GM18519 (cell line): ENCODE measurements around the gene SBF2.

ENCODE experiments used
- ATAC-seq: cut with Tn5 transposase; IDR thresholded peaks from one replicate; pipeline ENCODE4 v1.9.1; 2021; ENCODE audit warnings: mild to moderate bottlenecking, moderate library complexity; ENCODE audit not compliant: unreplicated experiment, low FRiP score

SBF2 gene

DNA sequence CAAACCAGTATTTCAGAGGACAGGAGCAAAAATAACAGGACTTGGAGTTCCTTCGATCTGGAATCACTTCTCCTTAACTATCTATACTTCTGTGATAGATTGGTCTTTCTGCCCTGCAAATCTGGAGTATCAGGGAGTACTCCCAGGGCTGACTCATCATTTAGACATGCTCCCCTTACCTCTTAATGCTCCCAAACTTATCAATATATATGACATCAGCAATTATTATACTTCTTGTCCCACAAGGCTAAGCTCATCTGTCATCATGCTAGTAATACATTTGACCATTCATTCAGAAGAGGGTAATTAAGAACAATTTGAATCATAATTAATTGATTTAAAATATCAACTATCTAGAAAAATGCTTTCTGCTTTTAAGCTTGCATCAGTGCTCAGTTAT is 466.3 kb downstream of the SBF2 start:
- no peak for ATAC-seq

DNA sequence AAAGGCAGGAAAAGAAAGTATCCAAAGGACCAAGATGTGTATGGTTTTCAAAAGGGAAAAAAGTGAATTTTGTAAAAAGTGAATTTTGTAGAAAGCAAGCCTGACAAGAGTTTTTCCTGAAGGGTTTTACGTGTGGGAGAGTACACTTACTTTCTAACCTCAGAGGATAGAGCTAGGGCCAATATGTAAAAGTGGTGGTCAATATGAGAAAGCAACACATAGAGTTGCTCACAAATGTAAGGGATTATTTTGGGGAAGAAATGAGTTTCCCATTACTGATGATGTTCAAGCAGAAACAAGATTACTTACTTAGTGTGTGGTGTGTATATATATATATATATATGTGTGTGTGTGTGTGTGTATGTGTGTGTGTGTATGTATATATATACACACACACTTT is 467.6 kb downstream of the SBF2 start:
- no peak for ATAC-seq

DNA sequence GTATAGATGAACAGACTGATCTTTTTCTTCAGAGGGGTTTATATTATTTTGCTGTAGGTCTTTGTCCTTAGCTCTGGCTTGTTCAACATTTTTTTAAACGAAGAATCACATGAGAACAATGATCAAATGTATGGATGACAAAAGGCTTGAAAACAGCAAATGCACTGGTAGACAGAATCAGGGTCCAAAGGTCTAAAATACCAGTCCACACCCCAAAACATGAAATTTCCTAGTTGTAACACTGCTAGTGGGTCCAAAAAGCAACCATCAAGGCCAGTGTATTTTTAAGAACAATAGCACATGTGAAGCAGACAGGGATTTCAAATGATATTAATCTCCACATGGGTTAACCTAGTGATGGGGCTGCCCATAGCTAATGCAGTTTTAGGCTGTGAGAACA is 468.1 kb downstream of the SBF2 start:
- no peak for ATAC-seq

DNA sequence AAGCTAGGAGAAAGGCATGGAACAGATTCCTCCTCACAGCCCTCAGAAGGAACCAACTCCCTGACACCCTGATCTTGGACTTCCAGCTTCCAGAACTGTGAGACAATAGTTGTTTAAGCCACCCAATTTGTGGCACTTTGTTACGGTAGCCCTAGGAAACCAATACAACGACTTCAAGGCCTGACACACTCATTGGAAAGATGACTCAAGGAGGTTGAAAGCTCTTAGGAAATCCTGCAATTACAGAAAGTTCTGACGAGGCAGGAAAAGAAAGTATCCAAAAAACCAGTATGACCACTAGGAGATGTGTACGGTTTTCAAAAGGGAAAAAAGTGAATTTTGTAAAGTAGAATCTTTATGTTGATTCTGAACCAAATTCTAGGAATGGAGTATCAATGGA is 468.7 kb downstream of the SBF2 start:
- no peak for ATAC-seq

DNA sequence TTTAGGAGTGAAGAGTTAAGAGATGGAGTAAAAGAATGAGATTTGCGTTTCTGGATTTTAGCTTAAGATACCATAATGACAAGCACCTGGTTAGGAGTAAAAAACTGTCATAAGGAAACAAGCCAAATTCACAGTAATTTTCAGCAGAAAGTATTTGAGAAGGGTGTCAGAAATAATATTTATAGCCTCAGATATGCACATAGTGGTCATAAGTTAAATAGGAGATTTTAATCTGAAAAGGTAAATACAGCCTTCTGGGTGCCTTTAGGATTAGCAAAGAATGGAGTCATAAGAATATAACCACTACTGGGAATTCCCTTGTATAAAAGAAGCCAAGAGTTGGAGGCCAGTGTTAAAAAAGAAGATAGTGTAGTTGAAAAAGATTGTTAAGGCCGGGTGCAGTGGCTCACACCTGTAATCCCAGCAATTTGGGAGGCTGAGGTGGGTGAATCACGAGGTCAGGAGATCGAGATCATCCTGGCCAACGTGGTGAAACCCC is 470.1 kb downstream of the SBF2 start:
- ATAC-seq = no peak

DNA sequence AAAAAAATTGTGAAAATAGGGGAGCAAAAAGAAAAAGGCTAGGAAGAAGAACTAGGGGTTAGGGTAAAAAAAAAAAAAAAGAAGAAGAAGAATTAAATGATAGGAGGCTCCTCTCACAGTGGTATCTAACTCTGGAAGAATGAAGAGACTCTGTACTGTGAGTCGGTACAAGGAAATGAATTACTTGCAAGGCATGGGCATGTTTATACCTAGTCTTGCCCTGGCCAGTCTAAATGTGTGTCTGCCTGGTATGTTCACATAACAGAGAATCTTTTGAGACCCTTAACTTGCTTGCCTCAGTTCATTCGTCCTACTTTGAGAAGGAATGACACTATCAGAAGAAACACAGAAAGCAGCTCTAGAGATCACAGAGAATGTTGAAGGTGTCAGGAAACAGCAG is 470.6 kb downstream of the SBF2 start:
- no peak for ATAC-seq

DNA sequence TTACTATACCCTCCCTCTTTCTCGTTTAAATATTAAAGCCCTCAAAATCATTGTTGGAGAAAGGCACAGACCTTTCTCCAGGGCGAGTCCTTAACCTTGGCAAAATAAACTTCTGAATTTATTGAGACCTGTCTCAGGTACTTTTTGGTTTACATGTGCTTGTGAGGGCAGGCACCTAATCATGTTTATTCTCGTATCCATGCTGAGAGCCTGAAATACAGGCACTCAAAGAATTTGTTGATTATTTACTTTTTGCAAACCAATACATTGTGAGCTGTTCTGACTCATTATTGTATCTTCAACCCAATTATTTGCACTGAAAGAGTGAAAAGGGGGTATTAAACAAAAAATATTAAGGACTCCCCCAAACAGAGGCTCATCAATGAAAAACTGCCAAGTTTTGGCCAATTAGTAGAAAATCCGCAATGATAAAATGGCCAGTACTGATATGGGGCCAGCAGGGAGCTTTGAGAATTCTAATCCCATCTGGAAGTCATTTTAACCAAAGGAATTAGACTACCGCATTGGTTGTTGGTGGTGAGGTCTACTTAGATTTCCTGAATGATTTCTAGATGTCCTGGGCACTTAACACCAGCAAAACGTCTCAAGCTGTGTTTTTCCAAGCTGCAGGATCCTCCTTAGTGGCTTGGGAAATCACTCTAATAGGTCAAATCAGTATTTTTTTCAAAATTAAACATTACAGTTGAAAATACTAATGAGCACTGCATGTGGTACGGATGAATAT is 472.8 kb downstream of the SBF2 start:
- no peak for ATAC-seq

DNA sequence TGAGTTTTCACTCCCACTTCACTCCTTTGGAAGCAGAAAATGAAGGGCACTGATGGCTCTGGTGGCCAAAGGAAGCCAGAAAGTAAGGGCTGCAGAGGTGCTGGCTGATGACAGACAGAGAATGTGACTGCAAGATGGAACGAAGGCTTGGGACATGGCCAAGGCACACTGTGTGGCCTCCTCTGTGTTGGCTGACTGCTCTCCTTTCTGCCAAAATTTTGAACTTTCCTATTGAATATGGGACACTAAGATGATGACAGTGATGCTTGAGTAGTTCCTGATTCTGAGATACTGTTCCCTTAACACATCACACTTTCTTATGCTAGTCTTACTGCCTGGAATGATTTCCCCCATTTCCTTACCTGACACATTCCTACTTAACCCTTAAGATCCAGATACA is 473.8 kb downstream of the SBF2 start:
- ATAC-seq = no peak

DNA sequence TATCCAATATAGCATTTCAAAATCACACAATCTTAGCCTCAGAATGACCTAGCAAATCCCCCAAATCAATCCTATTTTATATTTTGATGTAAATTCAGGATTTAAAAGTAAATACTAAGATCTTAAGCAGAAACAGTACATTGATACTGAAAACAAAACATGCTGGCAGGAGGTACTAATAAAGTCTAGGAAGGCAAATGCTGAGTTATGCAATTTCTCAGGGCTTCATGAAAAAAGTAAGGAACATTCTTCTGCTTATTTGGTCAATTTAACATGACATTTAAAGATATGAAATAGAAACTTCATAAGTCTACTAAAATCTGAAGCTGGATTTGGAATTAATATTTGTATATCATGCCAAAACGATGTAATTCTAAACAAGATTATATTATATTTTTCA is 476.8 kb downstream of the SBF2 start:
- ATAC-seq = no peak

DNA sequence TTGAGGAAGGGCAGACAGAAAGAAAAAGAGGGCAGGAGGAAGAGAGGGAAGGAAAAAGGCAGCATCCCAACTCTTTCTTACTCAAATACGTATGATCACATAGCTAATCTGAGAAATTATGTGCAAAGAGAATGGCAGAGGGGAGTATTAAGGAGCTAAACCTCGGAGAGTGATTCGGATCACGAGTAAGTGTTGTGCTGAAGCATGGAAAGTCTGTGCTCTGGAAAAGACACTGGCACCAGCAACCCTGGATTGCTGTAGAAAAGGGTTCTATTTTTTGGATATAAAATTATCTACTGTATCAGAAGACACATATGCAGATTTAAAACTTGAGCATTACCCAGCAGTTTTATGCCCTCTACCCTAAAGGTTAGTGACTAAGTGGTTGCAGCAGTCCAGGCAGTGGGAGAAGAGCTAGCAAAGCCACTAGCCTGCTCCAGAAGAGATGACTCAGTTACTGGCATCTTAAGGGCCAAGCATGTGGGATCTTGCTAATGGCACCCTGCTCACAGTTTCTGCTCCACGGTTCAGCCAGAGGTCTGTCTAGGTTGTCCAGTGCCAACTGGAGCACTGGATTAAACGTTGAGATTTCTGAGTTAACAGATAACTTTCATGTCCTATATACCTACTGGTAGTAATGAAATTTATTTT is 478.4 kb downstream of the SBF2 start:
- no peak for ATAC-seq

DNA sequence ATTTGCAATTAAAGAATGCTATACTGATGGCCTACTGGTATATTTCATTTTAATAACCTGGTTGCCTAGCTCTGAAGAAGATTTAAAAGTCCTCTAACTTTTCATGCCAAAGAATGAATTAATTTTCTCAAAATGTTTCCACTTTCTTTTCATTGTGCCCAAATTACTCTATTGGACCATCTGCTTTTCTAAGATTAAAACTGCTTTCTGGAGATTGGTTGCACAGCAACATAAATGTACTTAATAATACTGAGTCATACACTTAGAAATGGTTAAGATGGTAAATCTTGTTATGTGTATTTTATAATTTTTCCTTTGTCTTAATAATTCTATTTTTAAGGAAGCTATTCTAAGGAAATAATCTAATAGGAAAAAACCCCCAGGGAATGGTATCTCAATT is 479.9 kb downstream of the SBF2 start:
- no peak for ATAC-seq

DNA sequence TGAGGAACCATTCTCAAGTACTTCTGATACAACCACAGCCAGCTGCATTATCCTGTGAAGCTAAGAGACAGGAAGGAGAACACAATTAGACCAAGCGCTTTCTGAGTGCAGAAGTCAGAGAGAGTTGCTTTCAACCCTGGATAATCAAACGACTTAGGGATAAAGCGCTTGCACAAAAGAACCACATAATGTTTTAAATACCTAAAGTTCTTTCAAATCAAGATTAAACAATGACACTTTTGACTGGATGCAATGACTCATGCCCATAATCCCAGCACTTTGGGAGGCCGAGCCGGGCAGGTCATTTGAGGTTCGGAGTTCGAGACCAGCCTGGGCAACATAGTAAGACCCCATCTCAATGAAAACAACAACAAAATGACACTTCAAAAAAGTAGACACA is 485.1 kb downstream of the SBF2 start:
- ATAC-seq = no peak

DNA sequence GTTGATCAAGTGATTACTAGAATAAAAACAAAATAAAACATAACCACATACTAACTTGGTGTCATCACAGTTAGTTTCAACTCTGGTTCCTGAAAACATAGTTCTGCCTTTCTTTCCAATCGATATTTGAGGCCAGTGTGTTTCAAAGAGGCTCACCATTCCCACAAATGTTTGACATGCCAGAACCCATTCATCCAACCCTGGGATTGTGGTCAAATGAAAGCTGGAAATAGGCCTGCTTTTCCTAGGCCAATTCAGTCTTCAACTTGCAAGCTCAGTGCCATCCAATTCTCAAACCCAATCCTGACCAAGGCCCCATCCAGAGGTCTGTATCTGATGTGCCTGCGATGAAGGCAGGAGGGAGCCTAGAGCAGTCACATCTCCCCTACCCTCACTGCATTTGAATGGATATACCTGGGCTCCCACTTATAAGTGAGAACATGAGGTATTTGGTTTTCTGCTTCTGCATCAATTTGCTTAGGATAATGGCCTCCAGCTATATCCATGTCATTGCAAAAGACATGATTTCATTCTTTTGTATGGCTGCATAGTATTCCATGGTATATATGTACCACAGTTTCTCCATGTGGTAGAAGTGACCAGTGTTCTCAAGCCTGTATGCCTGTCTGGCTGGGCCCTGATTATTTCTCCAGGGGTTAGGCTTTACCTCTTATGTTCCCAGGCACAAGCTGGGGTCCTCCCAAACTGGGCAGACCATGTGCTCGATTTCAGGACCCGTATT is 486.9 kb downstream of the SBF2 start:
- no peak for ATAC-seq

DNA sequence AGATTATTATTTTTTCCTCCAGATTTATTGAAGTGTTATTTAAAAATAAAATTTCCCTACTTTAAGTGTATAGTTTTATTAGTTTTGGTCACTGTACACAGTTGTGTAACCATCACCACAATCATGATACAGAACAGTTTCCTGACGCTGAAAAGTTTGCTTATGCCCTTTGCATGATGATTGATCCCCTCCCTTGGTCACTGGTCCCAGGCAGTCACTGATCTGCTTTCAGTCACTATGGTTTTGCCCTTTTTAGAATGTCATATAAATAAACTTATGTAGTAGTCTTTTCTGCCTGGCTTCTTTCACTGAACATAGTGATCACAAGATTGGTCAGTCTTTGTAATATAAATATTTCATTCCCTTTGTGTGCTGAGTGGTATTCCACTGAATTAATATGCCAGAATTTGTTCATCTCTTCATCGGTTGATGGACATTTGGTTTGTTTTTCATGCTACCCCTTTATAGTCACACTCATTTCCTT is 489.6 kb downstream of the SBF2 start:
- ATAC-seq = no peak

DNA sequence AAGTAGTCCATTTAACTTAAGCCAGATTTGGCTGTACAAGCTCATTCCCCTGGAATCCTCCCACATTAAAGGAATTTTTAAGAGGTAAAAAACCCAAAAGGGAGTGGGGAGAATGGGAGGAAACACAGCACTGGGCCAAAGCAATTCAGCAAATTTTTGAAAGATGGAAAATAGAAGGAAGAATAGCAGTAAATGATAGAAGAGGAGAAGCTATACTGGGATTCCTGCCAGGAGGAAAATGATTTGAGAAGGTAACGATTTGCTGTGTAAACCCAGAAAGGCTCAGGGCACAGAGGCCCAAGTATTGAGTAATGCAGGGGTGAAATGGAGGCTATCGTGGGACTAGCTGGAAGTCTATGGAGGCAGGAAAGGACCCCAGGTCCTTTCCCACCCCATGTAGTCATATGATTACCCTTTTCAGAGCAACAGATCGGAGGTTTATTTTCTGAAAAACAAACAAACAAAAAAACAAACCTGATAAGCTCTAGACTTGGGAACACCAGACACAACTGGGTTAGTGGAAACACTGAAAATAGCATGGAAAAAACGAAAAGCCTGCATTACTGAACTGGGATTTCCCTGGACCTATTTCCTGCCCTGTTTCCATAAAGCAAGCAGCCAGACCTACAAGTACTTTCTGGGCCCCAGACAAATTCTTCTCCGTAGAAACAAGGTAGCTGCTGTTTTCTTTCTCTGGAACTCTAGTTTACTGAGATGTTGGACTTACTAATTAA is 490.2 kb downstream of the SBF2 start:
- no peak for ATAC-seq

DNA sequence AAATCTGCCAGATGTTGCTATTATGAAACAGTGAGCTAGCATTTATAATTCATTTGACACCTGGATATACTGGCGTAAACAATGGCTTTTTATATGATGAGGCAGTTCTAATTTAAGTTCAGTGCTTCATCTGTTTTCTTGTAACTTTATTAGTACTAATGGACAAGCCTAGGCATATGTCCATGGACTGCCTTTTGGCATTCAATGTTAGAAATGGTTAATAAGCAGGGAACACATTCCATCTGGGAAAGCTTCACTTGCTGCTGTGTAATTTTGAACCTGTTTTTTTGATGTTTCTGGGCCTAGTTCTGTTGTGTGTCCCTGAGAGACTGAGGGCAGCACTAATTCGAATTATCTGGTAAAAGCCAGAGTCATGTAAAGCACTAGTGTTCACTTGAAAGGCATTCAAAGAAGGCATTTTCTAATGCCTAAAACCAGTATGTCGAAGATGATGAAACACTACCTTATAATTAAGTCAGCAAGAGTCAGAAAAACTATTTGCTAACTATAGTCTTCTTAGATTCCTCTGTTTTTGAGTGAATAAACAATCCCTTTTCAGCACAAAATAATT is 491.6 kb downstream of the SBF2 start:
- ATAC-seq = no peak

DNA sequence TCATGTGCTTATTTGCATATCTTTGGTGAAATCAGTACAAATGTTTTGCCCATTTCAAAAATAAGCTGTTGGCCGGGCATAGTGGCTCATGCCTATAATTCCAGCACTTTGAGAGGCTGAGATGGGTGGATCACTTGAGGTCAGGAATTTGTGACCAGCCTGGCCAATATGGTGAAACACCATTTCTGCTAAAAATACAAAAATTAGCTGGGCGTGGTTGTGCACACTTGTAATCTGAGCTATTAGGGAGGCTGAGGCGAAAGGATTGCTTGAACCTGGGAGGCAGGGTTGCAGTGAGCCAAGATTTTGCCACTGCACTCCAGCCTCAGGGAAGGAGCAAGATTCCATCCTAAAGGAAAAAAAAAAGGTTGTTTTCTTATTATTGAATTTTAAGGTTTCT is 494.1 kb downstream of the SBF2 start:
- ATAC-seq = no peak

DNA sequence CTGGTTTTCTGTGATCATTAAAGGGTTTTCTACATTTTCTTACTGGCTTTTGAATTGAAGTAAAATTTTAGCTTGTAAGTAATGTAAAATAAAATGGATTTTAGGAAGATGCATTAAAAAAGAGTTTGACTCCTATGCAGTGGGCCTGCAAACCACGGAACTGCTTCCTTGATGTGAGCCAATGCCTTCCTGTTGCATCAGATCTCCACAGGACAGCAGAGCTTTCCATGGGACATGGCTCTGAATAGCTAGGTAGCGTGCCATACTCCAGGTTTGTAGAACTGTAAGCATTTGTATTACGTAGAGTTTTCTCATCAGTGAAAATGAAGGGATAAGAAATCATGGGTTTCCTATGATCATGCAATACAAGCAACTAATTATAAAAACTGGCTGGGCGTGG is 496.7 kb downstream of the SBF2 start:
- ATAC-seq = no peak

DNA sequence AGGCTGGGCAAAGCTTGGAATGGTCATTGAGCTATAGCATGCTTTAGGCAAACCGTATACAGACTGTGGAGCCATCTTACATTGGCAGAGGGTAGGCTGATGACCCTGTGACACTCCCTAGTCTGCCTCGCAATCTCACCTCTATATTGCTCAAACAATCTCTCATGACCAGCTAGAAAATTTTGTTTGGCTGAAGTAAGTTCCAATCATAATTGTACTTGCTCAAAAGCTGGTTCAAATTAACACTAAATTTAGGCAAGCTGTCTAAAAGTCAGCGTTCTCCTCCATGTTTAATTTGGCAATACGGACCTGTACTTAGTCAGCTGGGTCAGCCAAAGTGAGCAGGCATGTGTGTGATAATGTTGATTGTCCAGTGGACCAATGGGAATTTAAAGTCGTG is 497.2 kb downstream of the SBF2 start:
- ATAC-seq = no peak

DNA sequence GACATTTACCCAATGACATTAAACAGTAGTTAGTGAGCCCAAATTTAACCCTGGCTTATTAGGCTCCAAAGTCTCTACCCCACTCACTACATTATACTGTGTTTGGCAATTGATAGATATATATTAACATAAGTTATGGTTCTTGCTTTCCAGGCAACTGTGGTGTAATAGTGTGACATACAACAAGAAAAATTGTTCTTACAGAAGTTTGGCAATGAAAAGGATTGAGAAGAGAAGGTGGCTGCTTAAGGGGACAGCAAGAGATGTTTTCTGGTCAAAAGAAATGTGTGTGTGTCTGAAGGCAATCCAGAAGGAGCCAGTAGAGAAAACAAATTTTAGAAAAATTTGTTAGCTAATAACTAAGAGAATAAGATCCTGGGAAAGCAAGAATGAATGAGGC is 497.8 kb downstream of the SBF2 start:
- no peak for ATAC-seq
